ENCODE results near the gene KIF3A.
A peak's percentile ranks its signal among the peaks of the same experiment; 100 is the strongest.

KIF3A gene

DNA sequence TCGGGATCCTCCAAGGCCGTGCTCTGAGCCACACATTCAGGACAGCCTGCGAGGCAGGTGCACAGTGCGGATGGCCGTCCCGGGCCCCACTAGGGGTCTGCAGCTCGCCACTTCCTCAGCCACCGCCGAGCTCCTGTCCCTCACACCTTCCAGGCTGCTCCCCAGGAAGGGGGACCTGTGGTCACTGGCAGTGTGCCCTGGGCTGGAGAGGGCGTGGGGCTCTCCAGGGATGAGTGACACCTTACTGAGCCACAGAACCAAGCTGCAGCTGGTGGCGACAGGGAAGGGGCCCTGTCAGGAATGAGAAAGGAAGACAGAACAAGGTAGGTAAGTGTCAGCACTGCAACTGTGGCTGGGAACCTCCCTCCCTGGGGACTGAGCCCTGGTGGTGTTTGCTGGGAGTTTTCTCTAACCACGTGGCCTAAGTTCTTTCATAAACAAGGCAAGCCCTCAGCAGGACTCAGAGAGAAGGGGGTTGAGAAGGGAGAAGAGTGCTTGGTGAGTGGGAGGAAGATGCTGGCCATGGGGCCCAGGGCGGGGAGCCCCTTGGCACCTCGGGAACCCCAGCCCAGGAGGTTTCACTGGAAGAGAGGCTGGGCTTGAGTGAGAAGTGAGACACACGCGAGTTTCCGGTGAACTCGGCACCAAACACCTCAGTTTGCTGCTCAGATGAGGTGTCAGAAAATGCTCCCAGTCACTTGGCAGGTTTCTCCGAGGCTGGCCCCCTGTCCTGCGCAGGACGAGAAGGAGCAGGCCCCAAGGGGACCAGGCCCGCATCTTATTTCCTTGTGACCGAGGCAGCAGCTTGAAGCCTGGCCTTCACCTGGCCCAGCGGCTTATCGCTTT is 74.2 kb downstream of the KIF3A start:
- TF ChIP-seq, protein P1, sequence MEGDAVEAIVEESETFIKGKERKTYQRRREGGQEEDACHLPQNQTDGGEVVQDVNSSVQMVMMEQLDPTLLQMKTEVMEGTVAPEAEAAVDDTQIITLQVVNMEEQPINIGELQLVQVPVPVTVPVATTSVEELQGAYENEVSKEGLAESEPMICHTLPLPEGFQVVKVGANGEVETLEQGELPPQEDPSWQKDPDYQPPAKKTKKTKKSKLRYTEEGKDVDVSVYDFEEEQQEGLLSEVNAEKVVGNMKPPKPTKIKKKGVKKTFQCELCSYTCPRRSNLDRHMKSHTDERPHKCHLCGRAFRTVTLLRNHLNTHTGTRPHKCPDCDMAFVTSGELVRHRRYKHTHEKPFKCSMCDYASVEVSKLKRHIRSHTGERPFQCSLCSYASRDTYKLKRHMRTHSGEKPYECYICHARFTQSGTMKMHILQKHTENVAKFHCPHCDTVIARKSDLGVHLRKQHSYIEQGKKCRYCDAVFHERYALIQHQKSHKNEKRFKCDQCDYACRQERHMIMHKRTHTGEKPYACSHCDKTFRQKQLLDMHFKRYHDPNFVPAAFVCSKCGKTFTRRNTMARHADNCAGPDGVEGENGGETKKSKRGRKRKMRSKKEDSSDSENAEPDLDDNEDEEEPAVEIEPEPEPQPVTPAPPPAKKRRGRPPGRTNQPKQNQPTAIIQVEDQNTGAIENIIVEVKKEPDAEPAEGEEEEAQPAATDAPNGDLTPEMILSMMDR (IDR thresholded peaks at IDR 0.05; ENCODE audit: borderline replicate concordance, control extremely low read depth, extremely low read depth, insufficient read depth, missing control alignments) = no peak
- in situ Hi-C loops (cut with MboI; ENCODE audit: low sequenced_read_pairs, unreplicated experiment) = no loop called here
- peak; percentile 88 for DNase-seq (ENCODE audit: low spot score)

DNA sequence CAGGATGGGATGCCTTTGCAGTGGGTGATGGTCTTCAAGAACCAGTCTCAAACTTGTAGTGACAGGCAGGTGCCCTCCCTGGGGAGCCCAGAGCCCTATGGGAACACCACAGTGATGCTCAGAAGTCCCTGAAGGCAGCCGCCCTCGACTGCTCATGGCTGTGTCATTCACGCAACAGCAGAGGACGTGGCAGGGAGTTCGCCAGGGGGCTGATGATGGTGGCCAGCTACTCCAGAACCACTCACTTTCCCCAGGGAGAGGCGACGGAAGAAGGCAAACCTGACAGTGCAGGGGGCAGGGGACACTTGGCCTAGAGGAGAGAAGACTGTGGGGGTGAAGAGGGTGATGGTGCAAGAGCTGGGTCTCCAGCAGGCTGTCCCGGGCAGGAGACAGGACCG is 75.3 kb downstream of the KIF3A start:
- no peak for DNase-seq (ENCODE audit: low spot score)
- in situ Hi-C loops (cut with MboI; ENCODE audit: low sequenced_read_pairs, unreplicated experiment) = no loop called here
- TF ChIP-seq, protein P1 (IDR thresholded peaks at IDR 0.05; ENCODE audit: borderline replicate concordance, control extremely low read depth, extremely low read depth, insufficient read depth, missing control alignments) = no peak

DNA sequence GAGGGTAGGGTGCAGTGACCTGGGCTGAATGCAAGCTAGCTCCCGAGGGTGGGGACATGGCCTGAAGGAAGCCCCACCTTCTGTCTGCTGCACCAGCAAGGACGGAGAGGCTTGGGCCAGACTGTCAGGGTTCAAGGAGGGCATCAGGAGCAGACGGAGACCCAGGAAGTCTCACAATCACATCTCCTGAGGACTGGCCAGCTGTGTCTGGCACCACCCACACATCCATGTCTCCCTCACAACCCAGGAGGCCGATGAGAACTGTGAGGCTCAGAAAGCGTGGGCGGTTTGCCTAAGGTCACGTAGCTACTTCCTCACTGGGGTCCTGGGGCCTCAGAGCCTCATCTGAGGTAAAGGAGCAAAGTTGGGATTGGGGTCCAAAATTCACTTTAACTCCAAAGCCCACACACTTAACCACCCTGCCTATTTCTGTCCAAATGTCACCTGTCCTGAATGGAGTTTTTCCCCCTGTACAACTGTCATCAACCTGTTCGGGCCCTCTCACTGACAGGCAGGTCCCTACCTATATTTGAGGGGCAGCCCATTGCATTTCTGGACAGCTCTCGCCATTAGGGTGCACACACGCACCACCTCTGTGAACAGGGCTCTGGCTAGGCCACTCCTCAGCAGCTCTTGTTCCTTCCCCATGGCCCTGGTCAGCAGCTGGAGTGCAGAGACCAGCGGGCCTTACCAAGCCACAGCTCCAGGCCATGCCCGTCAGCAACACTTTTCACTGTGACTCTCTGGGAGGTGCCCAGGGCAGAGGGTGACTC is 75.9 kb downstream of the KIF3A start:
- TF ChIP-seq, protein P1 (IDR thresholded peaks at IDR 0.05; ENCODE audit: borderline replicate concordance, control extremely low read depth, extremely low read depth, insufficient read depth, missing control alignments) = peak; percentile 17
- peak; percentile 75 for DNase-seq (ENCODE audit: low spot score)
- in situ Hi-C loops (cut with MboI; ENCODE audit: low sequenced_read_pairs, unreplicated experiment) = no loop called here

DNA sequence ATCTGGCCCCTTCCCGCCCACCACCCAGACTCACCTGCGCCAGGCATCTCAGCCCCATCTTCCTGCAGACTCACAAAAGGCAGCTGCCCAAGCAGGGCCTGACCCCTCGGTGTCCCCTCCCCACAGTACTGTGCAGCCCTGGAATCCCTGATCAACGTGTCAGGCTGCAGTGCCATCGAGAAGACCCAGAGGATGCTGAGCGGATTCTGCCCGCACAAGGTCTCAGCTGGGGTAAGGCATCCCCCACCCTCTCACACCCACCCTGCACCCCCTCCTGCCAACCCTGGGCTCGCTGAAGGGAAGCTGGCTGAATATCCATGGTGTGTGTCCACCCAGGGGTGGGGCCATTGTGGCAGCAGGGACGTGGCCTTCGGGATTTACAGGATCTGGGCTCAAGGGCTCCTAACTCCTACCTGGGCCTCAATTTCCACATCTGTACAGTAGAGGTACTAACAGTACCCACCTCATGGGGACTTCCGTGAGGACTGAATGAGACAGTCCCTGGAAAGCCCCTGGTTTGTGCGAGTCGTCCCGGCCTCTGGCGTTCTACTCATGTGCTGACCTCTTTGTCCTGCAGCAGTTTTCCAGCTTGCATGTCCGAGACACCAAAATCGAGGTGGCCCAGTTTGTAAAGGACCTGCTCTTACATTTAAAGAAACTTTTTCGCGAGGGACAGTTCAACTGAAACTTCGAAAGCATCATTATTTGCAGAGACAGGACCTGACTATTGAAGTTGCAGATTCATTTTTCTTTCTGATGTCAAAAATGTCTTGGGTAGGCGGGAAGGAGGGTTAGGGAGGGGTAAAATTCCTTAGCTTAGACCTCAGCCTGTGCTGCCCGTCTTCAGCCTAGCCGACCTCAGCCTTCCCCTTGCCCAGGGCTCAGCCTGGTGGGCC is 77.5 kb downstream of the KIF3A start:
- TF ChIP-seq, protein P1 (IDR thresholded peaks at IDR 0.05; ENCODE audit: borderline replicate concordance, control extremely low read depth, extremely low read depth, insufficient read depth, missing control alignments) = no peak
- no peak for DNase-seq (ENCODE audit: low spot score)
- in situ Hi-C loops (cut with MboI; ENCODE audit: low sequenced_read_pairs, unreplicated experiment) = no loop called here

DNA sequence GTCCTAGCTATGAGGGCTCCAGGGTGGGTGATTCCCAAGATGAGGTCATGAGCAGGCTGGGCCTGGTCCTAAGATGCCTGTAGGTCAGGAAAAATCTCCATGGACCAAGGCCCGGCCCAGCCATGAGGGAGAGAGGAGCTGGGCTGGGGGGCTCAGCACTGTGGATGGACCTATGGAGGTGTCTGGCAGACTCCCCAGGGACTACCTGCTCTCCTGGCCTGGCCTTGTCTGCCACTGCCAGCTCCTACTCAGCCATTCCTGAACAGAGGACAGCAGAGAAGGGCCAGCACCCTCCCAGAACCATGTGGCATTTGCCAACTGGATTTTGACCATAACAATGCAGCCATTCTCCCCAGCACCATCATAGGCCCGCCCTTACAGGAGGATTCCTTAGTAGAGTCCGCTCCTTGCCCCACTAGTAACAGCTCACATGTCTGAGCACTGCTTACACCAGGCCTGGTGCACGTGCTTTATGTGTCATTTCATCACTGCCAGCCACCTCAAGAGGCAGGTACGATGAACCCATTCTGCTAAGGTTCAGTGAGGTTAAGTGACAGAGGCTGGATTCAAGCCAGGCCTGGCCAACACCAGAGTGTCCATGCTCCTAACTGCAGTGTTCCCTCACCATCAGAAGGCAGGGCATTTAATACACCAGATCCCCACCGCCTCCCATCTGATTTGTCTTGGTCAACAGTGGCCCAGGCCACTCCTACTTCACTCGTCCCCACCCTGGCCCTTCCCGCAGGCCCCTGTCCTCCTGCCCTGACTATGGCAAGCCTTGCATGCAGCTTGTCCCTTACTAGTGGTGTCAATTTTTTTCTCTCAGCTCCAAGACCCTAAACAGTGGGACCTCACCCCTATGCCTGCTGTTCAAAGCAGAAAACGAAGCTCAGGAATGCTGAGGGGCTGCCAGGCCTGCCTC is 78.7 kb downstream of the KIF3A start:
- no peak for DNase-seq (ENCODE audit: low spot score)
- in situ Hi-C loops (cut with MboI; ENCODE audit: low sequenced_read_pairs, unreplicated experiment) = no loop called here
- TF ChIP-seq, protein P1 (IDR thresholded peaks at IDR 0.05; ENCODE audit: borderline replicate concordance, control extremely low read depth, extremely low read depth, insufficient read depth, missing control alignments) = no peak

All from GM13976 (cell line).